ENCODE results near the gene TMEM63C.

The TMEM63C gene

GRCh38 chr14:77222546-77223225, 41.1 kb downstream of the TMEM63C start:
- DNase-seq (ENCODE audit: extremely low spot score), result no peak
- POLR2A ChIA-PET, result no interaction called here
- CTCF ChIA-PET, result interaction anchor here (0.6 to 1.4 kb wide), 3 partner anchors 10 to 86 kb away, joined by 3 to 6 read pairs (median 5); no protein-coding TSS in a partner anchor
- TF ChIP-seq FOXM1 (IDR thresholded peaks at IDR 0.05; ENCODE audit: borderline replicate concordance) (no peak), ARNT (IDR thresholded peaks at IDR 0.05) (no peak), TARDBP (IDR thresholded peaks at IDR 0.05) (no peak), SUZ12 (IDR thresholded peaks at IDR 0.05) (no peak), SP1 (IDR thresholded peaks at IDR 0.05) (no peak), L3MBTL2 (conservative IDR thresholded peaks at IDR 0.05) (no peak), FOXA1 (IDR thresholded peaks at IDR 0.05) (no peak), HDGF (IDR thresholded peaks at IDR 0.05; ENCODE audit: borderline replicate concordance) (no peak), LEF1 (IDR thresholded peaks at IDR 0.05; ENCODE audit: borderline replicate concordance) (no peak), BHLHE40 (IDR thresholded peaks at IDR 0.05; ENCODE audit: borderline replicate concordance) (no peak), FOXK2 (IDR thresholded peaks at IDR 0.05) (no peak), CTBP1 (IDR thresholded peaks at IDR 0.05; ENCODE audit: borderline replicate concordance) (no peak), ELF4 (IDR thresholded peaks at IDR 0.05) (no peak), NFRKB (IDR thresholded peaks at IDR 0.05) (no peak), PKNOX1 (IDR thresholded peaks at IDR 0.05) (no peak)

- DNase-seq (ENCODE audit: extremely low spot score), result no peak
- CTCF ChIA-PET, result interaction anchor here (1.1 kb wide), 1 partner anchor 13 kb away, joined by 4 read pairs; no protein-coding TSS in a partner anchor
- no peak for TF ChIP-seq HDGF (IDR thresholded peaks at IDR 0.05; ENCODE audit: borderline replicate concordance)
- no peak for TF ChIP-seq ELF4 (IDR thresholded peaks at IDR 0.05)
- no peak for TF ChIP-seq BHLHE40 (IDR thresholded peaks at IDR 0.05; ENCODE audit: borderline replicate concordance)
- no peak for TF ChIP-seq SUZ12 (IDR thresholded peaks at IDR 0.05)
- TF ChIP-seq CTBP1 (IDR thresholded peaks at IDR 0.05; ENCODE audit: borderline replicate concordance), result no peak
- no peak for TF ChIP-seq PKNOX1 (IDR thresholded peaks at IDR 0.05)
- no peak for TF ChIP-seq TARDBP (IDR thresholded peaks at IDR 0.05)
- POLR2A ChIA-PET, result no interaction called here
Measured at GRCh38 chr14:77224212-77224611, 42.6 kb downstream of the TMEM63C start.

- ChIA-PET POLR2A (no interaction called here), CTCF (interaction anchor here (1.0 kb wide), 1 partner anchor 14 kb away, joined by 3 read pairs; no protein-coding TSS in a partner anchor)
- TF ChIP-seq FOXM1 (IDR thresholded peaks at IDR 0.05; ENCODE audit: borderline replicate concordance) (no peak), FOXK2 (IDR thresholded peaks at IDR 0.05) (no peak), TARDBP (IDR thresholded peaks at IDR 0.05) (no peak), LEF1 (IDR thresholded peaks at IDR 0.05; ENCODE audit: borderline replicate concordance) (no peak), BHLHE40 (IDR thresholded peaks at IDR 0.05; ENCODE audit: borderline replicate concordance) (no peak), SUZ12 (IDR thresholded peaks at IDR 0.05) (no peak), FOXA1 (IDR thresholded peaks at IDR 0.05) (no peak), HDGF (IDR thresholded peaks at IDR 0.05; ENCODE audit: borderline replicate concordance) (no peak), NFRKB (IDR thresholded peaks at IDR 0.05) (no peak)
- DNase-seq (ENCODE audit: extremely low spot score), result no peak
Measured at GRCh38 chr14:77225254-77225653, 43.7 kb downstream of the TMEM63C start.

- POLR2A ChIA-PET, result no interaction called here
- CTCF ChIA-PET, result interaction anchor here (1.0 kb wide), 1 partner anchor 14 kb away, joined by 3 read pairs; no protein-coding TSS in a partner anchor
- no peak for DNase-seq (ENCODE audit: extremely low spot score)
- TF ChIP-seq ELF4 (IDR thresholded peaks at IDR 0.05) (no peak), CTBP1 (IDR thresholded peaks at IDR 0.05; ENCODE audit: borderline replicate concordance) (no peak), NFRKB (IDR thresholded peaks at IDR 0.05) (no peak), ARNT (IDR thresholded peaks at IDR 0.05) (no peak), LEF1 (IDR thresholded peaks at IDR 0.05; ENCODE audit: borderline replicate concordance) (no peak), ZNF384 (IDR thresholded peaks at IDR 0.05) (no peak), SP1 (IDR thresholded peaks at IDR 0.05) (no peak), PKNOX1 (IDR thresholded peaks at IDR 0.05) (no peak), BHLHE40 (IDR thresholded peaks at IDR 0.05; ENCODE audit: borderline replicate concordance) (no peak), FOXA1 (IDR thresholded peaks at IDR 0.05) (no peak), L3MBTL2 (conservative IDR thresholded peaks at IDR 0.05) (no peak), FOXM1 (IDR thresholded peaks at IDR 0.05; ENCODE audit: borderline replicate concordance) (no peak)
Measured at GRCh38 chr14:77225892-77226557, 44.4 kb downstream of the TMEM63C start.

- TF ChIP-seq NFRKB (IDR thresholded peaks at IDR 0.05) (no peak), BHLHE40 (IDR thresholded peaks at IDR 0.05; ENCODE audit: borderline replicate concordance) (no peak), TARDBP (IDR thresholded peaks at IDR 0.05) (no peak), SUZ12 (IDR thresholded peaks at IDR 0.05) (no peak), PKNOX1 (IDR thresholded peaks at IDR 0.05) (no peak), L3MBTL2 (conservative IDR thresholded peaks at IDR 0.05) (no peak), LEF1 (IDR thresholded peaks at IDR 0.05; ENCODE audit: borderline replicate concordance) (no peak), ARNT (IDR thresholded peaks at IDR 0.05) (no peak), ZNF384 (IDR thresholded peaks at IDR 0.05) (no peak), FOXK2 (IDR thresholded peaks at IDR 0.05) (no peak), FOXA1 (IDR thresholded peaks at IDR 0.05) (no peak), HDGF (IDR thresholded peaks at IDR 0.05; ENCODE audit: borderline replicate concordance) (no peak), CTBP1 (IDR thresholded peaks at IDR 0.05; ENCODE audit: borderline replicate concordance) (no peak), FOXM1 (IDR thresholded peaks at IDR 0.05; ENCODE audit: borderline replicate concordance) (no peak), SP1 (IDR thresholded peaks at IDR 0.05) (no peak)
- peak; percentile 22 for DNase-seq (ENCODE audit: extremely low spot score)
- ChIA-PET CTCF (interaction anchor here (0.6 to 1.5 kb wide), 3 partner anchors 14 to 745 kb away, joined by 3 to 4 read pairs (median 3); no protein-coding TSS in a partner anchor), POLR2A (no interaction called here)
Measured at GRCh38 chr14:77228056-77228455, 46.5 kb downstream of the TMEM63C start.
